Breast epithelium (tissue), 3 donors: ENCODE results near the gene MASP1.

ENCODE experiments used
- CTCF ChIP-seq, 3 donors: fragments of 450-650 bp; IDR thresholded peaks; one replicate each; pipeline ENCODE4 v1.5.1; 2016 to 2017; ENCODE audit warnings: antibody characterized with exemption in 3 of 3, mild to moderate bottlenecking in 3 of 3, moderate library complexity in 3 of 3
- POLR2A ChIP-seq: fragments of 450-650 bp; IDR thresholded peaks from one replicate; pipeline ENCODE4 v1.6.1; 2016; ENCODE audit warnings: antibody characterized with exemption, mild to moderate bottlenecking, moderate library complexity

DNA sequence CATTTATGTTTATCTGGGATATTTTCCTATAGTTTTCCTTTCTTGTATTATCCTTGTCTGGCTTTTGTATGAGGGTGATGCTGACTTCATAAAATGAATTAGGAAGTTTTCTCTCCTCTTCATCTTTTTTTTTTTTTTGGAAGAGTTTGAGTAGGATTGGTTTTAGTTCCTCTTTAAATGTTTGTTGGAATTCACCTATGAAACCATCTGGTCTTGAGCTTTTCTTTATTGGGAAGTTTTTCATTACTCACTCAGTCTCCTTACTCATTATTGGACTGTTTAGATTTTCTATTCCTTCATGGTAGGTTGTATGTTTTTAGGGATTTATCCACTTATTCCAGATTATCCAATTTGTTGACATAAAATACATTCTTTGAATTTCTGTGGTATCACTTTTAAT lies 18.7 kb upstream of the MASP1 start:
- TF ChIP-seq CTCF (IDR thresholded peaks at IDR 0.05) (no peak), POLR2A (no peak)
